GM12801 (cell line): ENCODE data around the gene RASGRP4.

ENCODE experiments used
- CTCF ChIP-seq: IDR thresholded peaks from one replicate; pipeline ENCODE4 v1.5.1; 2011; ENCODE audit warnings: control low read depth; ENCODE audit not compliant: insufficient read length; ENCODE audit errors: extremely low read depth

The RASGRP4 gene

GRCh38 chr19:38385804-38386257 lies 40.2 kb downstream of the RASGRP4 start:
- TF ChIP-seq CTCF: no peak

DNA sequence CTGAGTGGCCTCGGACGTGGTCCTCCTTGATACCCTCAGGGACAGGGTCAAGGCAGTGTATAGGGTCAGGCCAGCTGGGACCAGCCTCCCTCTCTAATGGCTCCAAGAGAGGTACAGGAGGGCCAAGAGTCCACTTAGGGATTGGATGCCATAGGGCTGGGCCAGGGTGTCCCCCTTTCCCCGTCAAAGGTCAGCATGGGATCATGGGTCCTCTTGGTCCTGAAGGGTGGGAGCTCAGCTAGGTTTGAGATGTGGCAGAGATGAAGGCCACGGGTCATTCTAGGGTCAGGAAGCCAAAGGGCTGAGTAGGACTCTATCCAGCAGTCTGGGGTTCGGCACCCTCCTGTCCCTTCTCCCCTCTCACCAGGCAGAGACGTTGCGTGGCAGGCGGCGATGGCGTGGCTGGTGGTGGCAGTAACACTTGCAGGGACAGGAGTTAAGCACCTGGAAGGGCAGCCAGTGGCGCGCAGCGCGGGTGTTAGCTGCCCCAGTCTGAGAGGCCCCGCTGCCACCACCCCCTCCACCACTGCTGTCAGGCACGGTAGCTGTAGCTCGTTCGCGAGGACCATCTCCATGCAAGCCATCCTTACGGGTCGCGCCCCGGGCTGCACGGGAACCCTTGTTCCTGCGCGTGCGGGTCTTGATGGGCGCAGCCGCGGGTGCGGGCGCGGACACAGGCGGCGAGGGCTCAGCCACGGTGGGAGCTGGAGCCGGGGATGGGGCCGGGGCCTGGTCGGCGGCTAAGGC lies 40.8 kb downstream of the RASGRP4 start:
- no peak for TF ChIP-seq CTCF

DNA sequence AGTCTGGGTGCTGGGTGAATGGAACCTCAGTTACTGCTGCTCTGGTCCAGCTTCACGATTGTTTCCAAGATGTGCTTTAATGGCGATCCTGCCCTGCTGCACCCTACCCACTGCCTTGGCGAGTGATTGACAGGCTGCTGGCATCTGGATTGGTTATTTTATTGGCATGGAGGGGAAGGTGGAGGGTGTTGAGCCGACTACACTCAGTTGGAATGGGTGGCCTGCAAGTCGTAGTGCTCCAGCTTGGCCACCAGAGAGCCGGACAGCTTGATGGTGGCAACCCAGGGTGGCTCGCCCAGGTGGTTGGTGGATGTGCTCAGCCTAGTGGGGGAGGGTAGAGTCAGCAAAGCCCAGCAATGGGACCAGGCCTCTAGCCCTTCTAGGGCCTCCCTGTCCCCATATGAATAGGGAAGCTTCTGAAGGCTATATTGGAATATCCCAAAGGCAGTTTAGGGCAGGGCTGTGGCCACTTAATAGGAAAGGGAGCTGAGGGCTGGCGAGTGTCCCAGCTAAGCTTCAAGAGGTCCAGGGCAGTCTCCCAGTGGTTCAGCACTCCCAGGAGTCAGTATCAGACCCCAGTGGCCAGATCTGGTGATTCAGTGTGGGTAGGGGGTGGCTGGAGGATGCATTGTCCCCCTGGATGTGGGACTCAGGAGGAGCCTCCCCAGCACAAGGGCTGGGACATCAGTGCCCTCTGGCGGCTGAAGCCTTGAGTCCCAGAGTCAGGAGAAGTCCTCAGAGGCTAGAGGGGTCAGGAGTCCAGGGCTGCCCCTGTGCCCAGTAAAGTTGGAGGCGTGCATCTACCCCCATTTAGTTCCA lies 41.6 kb downstream of the RASGRP4 start:
- no peak for TF ChIP-seq CTCF

DNA sequence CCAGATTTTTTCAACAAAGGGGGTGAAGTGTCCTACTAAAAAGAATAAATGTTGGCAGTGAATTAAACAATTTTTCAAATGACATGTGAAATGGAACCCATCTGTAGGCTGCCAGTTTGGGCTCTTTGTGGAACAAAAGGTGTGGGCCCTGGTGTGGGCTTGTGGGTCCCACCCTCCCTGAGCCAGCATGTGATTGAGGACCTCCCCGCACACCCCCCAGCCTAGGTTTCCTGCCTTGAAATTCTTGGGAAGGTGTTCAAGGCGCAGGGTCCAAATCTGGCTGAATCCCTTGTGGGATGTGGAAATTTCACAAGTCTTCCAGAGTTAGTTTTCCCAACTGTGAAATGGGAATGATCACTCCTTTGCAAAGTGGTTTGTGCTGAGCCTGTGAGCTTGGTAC lies 42.3 kb downstream of the RASGRP4 start:
- TF ChIP-seq CTCF: no peak

GRCh38 chr19:38383184-38383583 lies 42.8 kb downstream of the RASGRP4 start:
- TF ChIP-seq CTCF: no peak

DNA sequence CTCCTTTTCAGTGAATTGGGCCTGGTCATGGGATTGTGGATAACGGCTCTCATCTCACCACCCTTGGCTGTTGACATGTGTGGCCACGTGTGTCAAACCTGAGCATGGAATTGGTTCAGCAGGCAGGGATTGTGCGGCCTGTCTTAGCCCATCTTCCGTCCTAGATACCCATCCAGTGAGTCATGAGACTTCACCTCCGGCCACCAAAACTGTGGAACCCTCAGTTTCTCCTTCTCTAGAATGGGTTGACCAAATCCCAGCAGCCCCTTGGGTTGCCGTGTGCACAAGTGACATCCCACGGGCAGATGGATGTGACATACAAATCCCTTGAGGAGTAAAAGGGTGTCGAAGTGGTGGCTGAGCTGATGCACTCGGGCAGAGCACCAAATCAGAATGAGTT lies 44.9 kb downstream of the RASGRP4 start:
- TF ChIP-seq CTCF: no peak

DNA sequence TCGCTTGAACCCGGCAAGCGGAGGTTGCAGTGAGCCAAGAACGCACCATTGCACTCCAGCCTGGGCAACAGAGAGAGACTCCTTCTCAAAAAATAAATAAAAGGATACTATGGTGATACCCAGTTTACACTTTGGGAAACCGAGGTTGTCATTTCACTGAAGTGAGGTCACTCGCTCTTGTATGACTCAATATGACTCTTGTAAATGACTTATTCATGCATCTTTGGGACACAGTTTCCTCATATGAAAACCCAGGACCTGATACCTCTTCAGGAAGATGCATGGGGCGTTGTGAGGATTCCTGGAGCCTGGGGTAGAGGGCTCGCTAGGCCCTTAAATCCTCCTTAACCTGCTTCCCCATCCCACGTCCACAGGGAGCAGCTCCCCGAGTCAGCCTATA lies 47.2 kb downstream of the RASGRP4 start:
- TF ChIP-seq CTCF: no peak
